Ovary (tissue), 9 donors: Measurements from ENCODE around the gene ZNF487. TPM values are rescaled to one million over a fixed set of nuclear protein-coding genes. Genes with fewer than 3 reads are reported as not detected.
"Not testable (repeated sequence)": the region's sequence is repeated elsewhere in the genome, so short reads cannot be mapped to it uniquely, and the experiment has no call there.

Experiments used
- DNase-seq, 5 donors: peaks; one replicate each; pipeline ENCODE4 v3.0.0-alpha.2; 2019 to 2020
- H3K27ac ChIP-seq, 2 donors: fragments of 200-600 bp; one replicate each; pipeline versions ENCODE4 v1.5.1 to v1.8.0; 2019 to 2022
- H3K27me3 ChIP-seq: fragments of 200-600 bp; one replicate; pipeline ENCODE4 v1.8.0; 2022
- H3K36me3 ChIP-seq: fragments of 200-600 bp; sonication (generic); one replicate; pipeline ENCODE4 v1.5.1; 2019
- H3K4me1 ChIP-seq: one replicate; pipeline ENCODE4 v1.8.1; 2013; ENCODE audit warnings: mild to moderate bottlenecking, moderate library complexity; ENCODE audit not compliant: insufficient read depth
- H3K4me3 ChIP-seq: fragments of 200-600 bp; sonication (generic); one replicate; pipeline ENCODE4 v1.5.1; 2017
- H3K9me3 ChIP-seq, 2 donors: fragments of 200-600 bp in 1 of 2; sonication (generic) in 1 of 2; one replicate each; pipeline versions ENCODE4 v1.5.1 to v1.8.1; 2013 to 2019; ENCODE audit warnings: mild to moderate bottlenecking in 1 of 2, moderate library complexity in 1 of 2
- EP300 ChIP-seq: sonication (generic); formaldehyde crosslinking; IDR thresholded peaks from one replicate; pipeline ENCODE4 v1.6.1; 2017; ENCODE audit warnings: antibody characterized with exemption
- POLR2A ChIP-seq: fragments of 450-650 bp; IDR thresholded peaks from one replicate; pipeline ENCODE4 v1.6.1; 2017; ENCODE audit warnings: antibody characterized with exemption, mild to moderate bottlenecking, moderate library complexity
- WGBS, 3 donors: extraction: QIAGEN DNeasy Blood & Tissue Kit in 1 of 3; methylation state at CpG; one replicate each; pipeline versions ENCODE4 v1.1.5 to v1.1.7; 2013 to 2017; 5-methylcytosine and 5-hydroxymethylcytosine counted together
- intact Hi-C, 4 donors: fragments of 100-400 bp; cut with DNase I; formaldehyde crosslinking; loops; one replicate each; pipeline versions ENCODE4 v1.11.0 to v1.15.1; 2022 to 2023
- polyA plus RNA-seq, 2 donors: library from polyadenylated mRNA; stranded (reverse); fragments of 200-250 nt in 1 of 2; fragments of 350-450 nt in 1 of 2; fragmentation: Illumina TruSeq in 1 of 2; extraction: RNeasy Lipid Tissue Mini Kit (QIAGEN cat#74804) in 1 of 2; gene quantifications; one replicate each; pipeline ENCODE4 v1.2.3, GENCODE V29; 2013 to 2014
- total RNA-seq, 7 donors: library from RNA; depleted of rRNA in 2 of 7; stranded (reverse); fragments of >200 nt in 2 of 7; fragmentation: NEBNext Ultra II Directional in 3 of 7; extraction: Animal tissue kit (Norgen Biotek cat#: 25700) in 3 of 7; gene quantifications; one replicate each; pipeline versions ENCODE4 v1.1.0 to v1.2.4, GENCODE V29; 2016 to 2023
- TF ChIP-seq, protein P1 (sequence below), 3 donors: fragments of 450-650 bp in 2 of 3; fragments of 200-600 bp in 1 of 3; IDR thresholded peaks; one replicate each; pipeline versions ENCODE4 v1.5.1 to v1.8.0; 2016 to 2022; ENCODE audit warnings: antibody characterized with exemption in 3 of 3, mild to moderate bottlenecking in 1 of 3
- donor health status: DM: no; HTN: no; CAD: no; lungs with moderate emphysema.
- donor health status: DM: no; HTN: no; CAD: no.
- donor health status: Bipolar disorder and iron deficiency.
- donor health status: DM: yes; HTN: yes; CAD: no.
- donor health status: DM: no; HTN: no; CAD: no.
- donor health status: DM: yes; HTN: yes; CAD: no.

The ZNF487 gene
- total and polyA plus RNA-seq, 9 donors, result 6.4 to 30.1 (median 8.2) TPM

DNA sequence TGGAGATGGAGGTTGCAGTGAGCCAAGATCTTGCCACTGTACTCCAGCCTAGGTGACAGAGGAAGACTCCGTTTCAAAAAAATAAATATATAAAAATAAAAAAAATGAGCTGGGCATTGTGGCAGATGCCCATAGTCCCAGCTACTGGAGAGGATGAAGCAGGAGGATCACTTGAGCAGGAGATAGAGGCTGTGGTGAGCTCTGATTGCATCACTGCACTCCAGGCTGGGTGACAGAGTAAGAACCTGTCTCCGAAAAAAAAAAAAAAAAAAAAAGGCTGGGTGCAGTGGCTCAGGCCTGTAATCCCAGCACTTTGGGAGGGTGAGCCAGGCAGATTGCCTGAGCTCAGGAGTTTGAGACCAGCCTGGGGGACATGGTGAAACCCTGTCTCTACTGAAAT, 11.8 kb downstream of the ZNF487 start:
- Histone ChIP-seq H3K9me3 (no peaks in the 10 kb centered on the region), H3K4me3 (no peak overlapping the region), H3K27me3 (no peaks in the 10 kb centered on the region), H3K4me1 (no peaks in the 10 kb centered on the region), H3K27ac (no peak overlapping the region), H3K36me3 (no peaks in the 10 kb centered on the region)
- TF ChIP-seq, protein P1, sequence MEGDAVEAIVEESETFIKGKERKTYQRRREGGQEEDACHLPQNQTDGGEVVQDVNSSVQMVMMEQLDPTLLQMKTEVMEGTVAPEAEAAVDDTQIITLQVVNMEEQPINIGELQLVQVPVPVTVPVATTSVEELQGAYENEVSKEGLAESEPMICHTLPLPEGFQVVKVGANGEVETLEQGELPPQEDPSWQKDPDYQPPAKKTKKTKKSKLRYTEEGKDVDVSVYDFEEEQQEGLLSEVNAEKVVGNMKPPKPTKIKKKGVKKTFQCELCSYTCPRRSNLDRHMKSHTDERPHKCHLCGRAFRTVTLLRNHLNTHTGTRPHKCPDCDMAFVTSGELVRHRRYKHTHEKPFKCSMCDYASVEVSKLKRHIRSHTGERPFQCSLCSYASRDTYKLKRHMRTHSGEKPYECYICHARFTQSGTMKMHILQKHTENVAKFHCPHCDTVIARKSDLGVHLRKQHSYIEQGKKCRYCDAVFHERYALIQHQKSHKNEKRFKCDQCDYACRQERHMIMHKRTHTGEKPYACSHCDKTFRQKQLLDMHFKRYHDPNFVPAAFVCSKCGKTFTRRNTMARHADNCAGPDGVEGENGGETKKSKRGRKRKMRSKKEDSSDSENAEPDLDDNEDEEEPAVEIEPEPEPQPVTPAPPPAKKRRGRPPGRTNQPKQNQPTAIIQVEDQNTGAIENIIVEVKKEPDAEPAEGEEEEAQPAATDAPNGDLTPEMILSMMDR (IDR thresholded peaks at IDR 0.05), result no peak
- TF ChIP-seq EP300, result no peak
- TF ChIP-seq POLR2A, result no peak
- no peak for DNase-seq
- intact Hi-C loops, result no loop called here
- WGBS, 3 donors, result 86 to 99% (median 92%) methylated on average over 2 of the region's 2 CpGs

DNA sequence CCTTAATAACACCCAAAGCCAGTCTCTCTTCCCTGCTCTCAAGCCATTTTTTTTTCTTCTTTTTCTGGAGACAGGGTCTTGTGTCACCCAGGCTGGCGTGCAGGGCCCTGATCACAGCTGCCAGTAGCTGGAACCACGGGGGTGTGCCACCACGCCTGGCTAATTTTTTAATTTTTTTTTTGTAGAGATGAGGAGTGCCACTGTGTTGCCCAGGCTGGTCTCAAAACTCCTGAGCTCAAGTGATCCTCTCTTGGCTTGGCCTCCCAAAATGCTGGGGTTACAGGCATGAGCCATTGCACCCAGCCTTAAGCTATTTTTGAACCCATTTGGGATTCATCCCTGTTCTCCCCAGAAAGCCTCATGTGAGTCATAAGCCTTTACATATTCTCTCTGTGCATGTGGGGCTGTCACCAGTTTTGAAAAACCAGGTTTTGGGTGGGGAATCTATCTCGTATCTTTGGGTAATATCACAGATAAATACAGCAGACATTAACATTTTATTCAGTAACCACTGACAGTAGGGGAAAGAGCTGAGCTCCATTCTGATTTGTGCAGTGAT, 15.5 kb downstream of the ZNF487 start:
- no peaks in the 10 kb centered on the region for H3K9me3 ChIP-seq
- intact Hi-C loops, result no loop called here
- H3K27me3 ChIP-seq, result no peaks in the 10 kb centered on the region
- no peak overlapping the region for H3K27ac ChIP-seq
- H3K4me1 ChIP-seq, result peaks cover 2% of the 10 kb centered on the region
- no peaks in the 10 kb centered on the region for H3K36me3 ChIP-seq
- DNase-seq, result no peak
- TF ChIP-seq, protein P1 (IDR thresholded peaks at IDR 0.05), result no peak
- TF ChIP-seq POLR2A, result no peak
- no peak for TF ChIP-seq EP300
- H3K4me3 ChIP-seq, result no peak overlapping the region
- 87 to 88% (median 87%) methylated on average over 4 of the region's 4 CpGs for WGBS, 3 donors

DNA sequence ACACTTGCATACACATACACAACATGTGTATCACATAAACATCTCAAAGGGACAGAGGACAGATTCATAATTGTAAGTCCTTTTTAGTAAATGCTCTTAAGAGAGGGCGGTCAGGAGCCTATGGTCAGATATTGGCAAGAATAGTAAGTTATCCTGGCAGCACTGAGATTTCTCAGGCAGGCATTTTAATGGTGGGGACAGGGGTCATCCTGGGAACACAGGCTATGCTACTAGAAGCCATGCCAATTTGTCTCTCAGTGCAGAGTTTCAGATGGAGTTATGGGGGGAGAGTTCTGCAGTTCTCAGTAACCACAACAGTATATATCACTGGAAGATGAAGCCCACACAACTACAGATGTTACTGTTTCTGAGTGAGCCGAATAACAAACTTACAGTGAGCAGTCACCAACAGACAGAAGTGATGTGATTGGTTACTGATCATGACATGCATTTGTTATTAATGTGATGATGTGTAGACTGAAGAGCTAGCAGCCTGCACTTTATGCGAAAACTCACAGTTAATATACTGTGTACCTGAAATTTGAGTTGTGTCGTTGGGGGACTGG, 16.4 kb downstream of the ZNF487 start:
- intact Hi-C loops, result no loop called here
- H3K4me1 ChIP-seq, result peaks cover 2% of the 10 kb centered on the region
- no peak overlapping the region for H3K4me3 ChIP-seq
- no peaks in the 10 kb centered on the region for H3K27me3 ChIP-seq
- no peak for TF ChIP-seq POLR2A
- TF ChIP-seq, protein P1 (IDR thresholded peaks at IDR 0.05), result no peak
- TF ChIP-seq EP300, result no peak
- no peak for DNase-seq
- no peaks in the 10 kb centered on the region for H3K9me3 ChIP-seq
- 56 to 66% (median 62%) methylated on average over 4 of the region's 4 CpGs for WGBS, 3 donors
- H3K36me3 ChIP-seq, result no peaks in the 10 kb centered on the region
- no peak overlapping the region for H3K27ac ChIP-seq

DNA sequence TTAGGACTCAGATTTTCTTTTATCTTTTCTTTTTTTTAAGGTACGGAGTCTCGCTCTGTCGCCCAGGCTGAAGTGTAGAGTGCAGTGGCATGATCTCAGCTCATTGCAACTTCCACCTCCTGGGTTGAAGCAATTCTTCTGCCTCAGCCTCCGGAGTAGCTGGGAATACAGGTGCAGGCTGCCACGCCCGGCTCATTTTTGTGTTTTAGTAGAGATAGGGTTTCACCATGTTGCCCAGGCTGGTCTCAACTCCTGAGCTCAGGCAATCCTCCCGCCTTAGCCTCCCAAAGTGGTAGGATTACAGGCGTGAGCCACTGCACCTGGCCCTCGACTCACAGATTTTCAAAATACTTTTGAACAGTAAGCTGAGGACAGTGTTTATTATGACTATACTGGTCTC, 17.1 kb downstream of the ZNF487 start:
- intact Hi-C loops, H3K9me3 ChIP-seq, H3K27ac ChIP-seq, H3K36me3 ChIP-seq, H3K4me1 ChIP-seq, H3K4me3 ChIP-seq, DNase-seq, H3K27me3 ChIP-seq: not testable (repeated sequence)
- 87 to 92% (median 89%) methylated on average over 9 of the region's 9 CpGs for WGBS, 3 donors

DNA sequence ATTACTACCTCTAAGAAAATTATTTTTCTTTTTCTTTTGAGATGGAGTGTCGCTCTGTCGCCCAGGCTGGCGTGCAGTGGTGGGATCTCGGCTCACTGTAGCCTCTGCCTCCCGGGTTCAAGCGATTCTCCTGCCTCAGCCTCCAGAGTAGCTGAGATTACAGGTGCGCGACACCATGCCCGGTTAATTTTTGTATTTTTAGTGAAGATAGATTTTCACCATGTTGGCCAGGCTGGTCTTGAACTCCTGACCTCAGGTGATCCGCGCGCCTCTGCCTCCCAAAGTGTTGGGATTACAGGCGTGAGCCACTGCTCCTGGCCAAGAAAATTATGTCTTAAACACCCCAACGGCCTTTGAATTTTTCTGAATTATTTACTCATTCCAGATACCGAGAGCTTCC, 19.6 kb downstream of the ZNF487 start:
- intact Hi-C loops, H3K4me3 ChIP-seq, H3K36me3 ChIP-seq, DNase-seq, H3K27me3 ChIP-seq, H3K9me3 ChIP-seq, H3K4me1 ChIP-seq: not testable (repeated sequence)
- peak overlapping the region in 1 of 2 donors; percentile 80 for H3K27ac ChIP-seq
- 94 to 95% (median 94%) methylated on average over 15 of the region's 15 CpGs for WGBS, 3 donors
